ENCODE measurements around the gene MRPL1.

The MRPL1 gene

GRCh38 chr4:77827343-77827742 lies 35.3 kb upstream of the MRPL1 start:
- H3K4me3 ChIP-seq (ENCODE audit: control insufficient read depth, low read depth, low read length): no peak overlapping the region
- TF ChIP-seq, protein P1, sequence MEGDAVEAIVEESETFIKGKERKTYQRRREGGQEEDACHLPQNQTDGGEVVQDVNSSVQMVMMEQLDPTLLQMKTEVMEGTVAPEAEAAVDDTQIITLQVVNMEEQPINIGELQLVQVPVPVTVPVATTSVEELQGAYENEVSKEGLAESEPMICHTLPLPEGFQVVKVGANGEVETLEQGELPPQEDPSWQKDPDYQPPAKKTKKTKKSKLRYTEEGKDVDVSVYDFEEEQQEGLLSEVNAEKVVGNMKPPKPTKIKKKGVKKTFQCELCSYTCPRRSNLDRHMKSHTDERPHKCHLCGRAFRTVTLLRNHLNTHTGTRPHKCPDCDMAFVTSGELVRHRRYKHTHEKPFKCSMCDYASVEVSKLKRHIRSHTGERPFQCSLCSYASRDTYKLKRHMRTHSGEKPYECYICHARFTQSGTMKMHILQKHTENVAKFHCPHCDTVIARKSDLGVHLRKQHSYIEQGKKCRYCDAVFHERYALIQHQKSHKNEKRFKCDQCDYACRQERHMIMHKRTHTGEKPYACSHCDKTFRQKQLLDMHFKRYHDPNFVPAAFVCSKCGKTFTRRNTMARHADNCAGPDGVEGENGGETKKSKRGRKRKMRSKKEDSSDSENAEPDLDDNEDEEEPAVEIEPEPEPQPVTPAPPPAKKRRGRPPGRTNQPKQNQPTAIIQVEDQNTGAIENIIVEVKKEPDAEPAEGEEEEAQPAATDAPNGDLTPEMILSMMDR (IDR thresholded peaks at IDR 0.05; ENCODE audit: control insufficient read depth, insufficient read depth, low read depth, low read length, missing control alignments): no peak
- no peak for DNase-seq (ENCODE audit: low read depth)

DNA sequence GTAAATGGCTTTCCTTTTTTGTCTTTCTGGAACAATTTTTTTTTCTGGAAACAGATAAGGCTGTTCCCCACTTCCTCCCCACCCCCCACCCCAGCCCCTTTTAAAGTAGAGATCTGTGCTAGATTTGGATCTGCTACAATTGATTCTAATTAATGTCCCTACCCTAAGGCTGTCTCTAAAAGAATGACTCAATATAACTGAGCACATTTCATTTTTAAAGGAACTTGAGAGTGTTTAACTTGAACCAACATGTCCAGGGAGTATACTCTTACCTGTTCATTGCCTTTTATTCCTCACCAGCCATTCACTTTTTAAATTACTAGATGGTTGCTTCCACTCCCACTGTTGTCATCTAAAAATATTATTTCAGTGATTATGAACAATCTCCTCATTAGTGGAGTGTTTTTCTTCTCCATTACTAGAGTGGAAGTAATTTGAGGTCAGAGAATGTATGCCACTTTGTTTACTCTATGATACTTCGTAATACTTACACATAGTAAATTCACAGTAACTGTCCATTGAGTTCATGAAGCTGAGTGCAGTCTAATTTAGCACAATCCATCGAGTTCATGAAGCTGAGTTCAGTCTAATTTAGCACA lies 29.4 kb upstream of the MRPL1 start:
- TF ChIP-seq, protein P1 (IDR thresholded peaks at IDR 0.05; ENCODE audit: control insufficient read depth, insufficient read depth, low read depth, low read length, missing control alignments): no peak
- DNase-seq (ENCODE audit: low read depth): no peak
- no peak overlapping the region for H3K4me3 ChIP-seq (ENCODE audit: control insufficient read depth, low read depth, low read length)

DNA sequence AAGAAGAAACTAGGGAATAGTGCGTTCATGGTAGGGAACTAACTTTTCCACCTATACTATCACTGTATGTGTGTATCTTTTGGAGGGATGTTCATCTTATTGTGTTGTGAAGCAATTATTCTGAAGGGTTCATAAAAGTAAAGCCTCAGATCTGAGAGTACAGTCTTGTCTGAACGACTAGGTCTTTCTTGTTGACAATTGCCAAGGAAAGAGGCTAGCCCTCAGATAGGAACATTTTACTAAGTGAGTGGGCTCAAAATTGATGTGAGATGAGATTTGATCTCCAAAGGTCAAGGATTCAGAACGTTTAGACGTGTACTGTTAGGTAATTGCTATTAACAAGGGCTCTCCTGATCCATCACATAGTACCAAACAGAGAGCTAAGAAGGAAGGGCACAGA lies 28.2 kb upstream of the MRPL1 start:
- H3K4me3 ChIP-seq (ENCODE audit: control insufficient read depth, low read depth, low read length): no peak overlapping the region
- no peak for DNase-seq (ENCODE audit: low read depth)
- TF ChIP-seq, protein P1 (IDR thresholded peaks at IDR 0.05; ENCODE audit: control insufficient read depth, insufficient read depth, low read depth, low read length, missing control alignments): no peak

DNA sequence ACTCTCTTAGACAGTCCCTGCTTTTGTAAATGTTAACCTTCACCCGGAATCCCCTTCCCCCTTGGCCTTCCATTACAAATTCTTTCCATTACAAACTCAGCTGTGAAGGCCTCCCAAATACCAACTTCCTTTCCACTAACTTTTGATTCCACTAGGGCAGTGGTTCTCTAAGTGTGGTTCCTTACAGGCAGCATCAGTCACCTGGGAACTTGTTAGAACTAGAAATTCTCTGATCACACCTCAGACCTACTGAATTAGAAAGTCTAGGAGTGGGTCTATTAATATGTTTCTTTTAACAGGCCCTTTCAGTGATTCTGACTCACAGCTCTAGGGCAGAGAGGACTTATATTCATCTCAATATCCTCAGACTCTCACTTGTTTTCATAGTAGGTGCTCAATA lies 19.0 kb upstream of the MRPL1 start:
- no peak for DNase-seq (ENCODE audit: low read depth)
- no peak overlapping the region for H3K4me3 ChIP-seq (ENCODE audit: control insufficient read depth, low read depth, low read length)
- TF ChIP-seq, protein P1 (IDR thresholded peaks at IDR 0.05; ENCODE audit: control insufficient read depth, insufficient read depth, low read depth, low read length, missing control alignments): no peak

DNA sequence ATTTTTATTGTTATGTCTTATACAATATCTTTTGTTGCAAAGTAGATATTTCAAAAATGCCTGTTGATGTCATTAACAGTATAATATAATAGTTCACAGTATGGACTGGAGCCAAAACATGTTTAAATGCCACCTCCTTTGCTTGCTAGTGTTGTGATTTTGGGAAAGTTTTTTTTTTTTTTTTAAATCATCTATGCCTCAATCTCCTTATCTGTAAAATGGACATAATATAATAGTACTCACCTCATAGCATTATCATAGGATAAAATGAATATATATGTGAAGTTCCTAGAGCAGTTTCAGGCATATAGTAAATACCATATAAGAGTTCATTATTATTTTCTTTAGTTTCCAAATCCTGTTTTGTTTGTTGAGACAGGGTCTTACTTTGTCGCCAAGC lies 18.3 kb upstream of the MRPL1 start:
- DNase-seq (ENCODE audit: low read depth): no peak
- TF ChIP-seq, protein P1 (IDR thresholded peaks at IDR 0.05; ENCODE audit: control insufficient read depth, insufficient read depth, low read depth, low read length, missing control alignments): no peak
- H3K4me3 ChIP-seq (ENCODE audit: control insufficient read depth, low read depth, low read length): no peak overlapping the region

DNA sequence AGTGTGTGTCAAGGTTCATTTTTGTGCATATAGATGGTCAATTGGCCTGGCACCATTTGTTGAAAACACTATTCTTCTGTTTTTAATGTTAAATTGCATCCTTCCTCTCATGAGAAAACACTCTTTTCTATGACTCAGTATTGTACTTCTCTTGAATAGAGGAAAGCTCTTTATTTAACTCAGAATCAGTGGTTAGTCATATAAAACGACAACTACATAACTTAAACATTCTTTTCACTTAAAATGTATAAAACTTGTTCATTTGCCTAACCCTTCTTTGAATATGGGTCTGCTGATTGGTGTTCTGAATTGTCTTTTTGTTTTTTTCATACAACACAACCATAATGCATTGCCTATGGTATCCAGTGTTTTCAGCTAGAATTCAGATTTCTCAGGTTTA lies 17.2 kb upstream of the MRPL1 start:
- no peak overlapping the region for H3K4me3 ChIP-seq (ENCODE audit: control insufficient read depth, low read depth, low read length)
- no peak for DNase-seq (ENCODE audit: low read depth)
- TF ChIP-seq, protein P1 (IDR thresholded peaks at IDR 0.05; ENCODE audit: control insufficient read depth, insufficient read depth, low read depth, low read length, missing control alignments): no peak

DNA sequence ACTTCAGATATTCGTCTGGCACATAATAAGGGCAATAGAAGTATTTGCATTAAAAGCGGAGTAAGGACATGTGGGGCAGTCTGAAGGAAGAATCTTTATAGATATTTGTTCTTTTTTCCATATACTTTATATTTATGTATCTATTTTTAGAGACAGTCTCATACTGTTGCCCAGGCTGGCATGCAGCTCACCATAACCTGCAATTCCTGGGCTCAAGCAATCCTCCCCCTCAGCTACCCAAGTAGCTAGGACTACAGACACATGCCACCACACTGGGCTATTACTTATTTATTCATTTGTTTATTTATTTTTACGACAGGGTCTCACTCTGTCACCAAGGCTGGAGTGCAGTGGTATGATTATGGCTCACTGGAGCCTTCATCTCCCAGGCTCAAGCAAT lies 16.7 kb upstream of the MRPL1 start:
- TF ChIP-seq, protein P1 (IDR thresholded peaks at IDR 0.05; ENCODE audit: control insufficient read depth, insufficient read depth, low read depth, low read length, missing control alignments): no peak
- no peak overlapping the region for H3K4me3 ChIP-seq (ENCODE audit: control insufficient read depth, low read depth, low read length)
- no peak for DNase-seq (ENCODE audit: low read depth)
